Heart left ventricle (tissue), 16 donors: ENCODE results near the gene GJD3. TPM values are rescaled to one million over a fixed set of nuclear protein-coding genes. Genes with fewer than 3 reads are reported as not detected.
A peak's percentile ranks its signal among the peaks of the same experiment; 100 is the strongest.

Experiments used
- ATAC-seq, 4 donors: fragments of 200-7000 bp; cut with Tn5 transposase; one replicate each; pipeline ENCODE4 v1.9.1; 2020 to 2022; ENCODE audit warnings: moderate library complexity in 4 of 4, mild to moderate bottlenecking in 3 of 4, moderate number of reproducible peaks in 1 of 4
- DNase-seq, 5 donors: peaks; one replicate each; pipeline ENCODE4 v3.0.0-alpha.2; 2020
- H3K27ac ChIP-seq, 12 donors: fragments of 200-600 bp; sonication (generic) in 4 of 12; one replicate each; pipeline versions ENCODE4 v1.5.0 to v1.8.0; 2016 to 2022; ENCODE audit warnings: mild to moderate bottlenecking in 2 of 12
- H3K27me3 ChIP-seq, 9 donors: fragments of 200-600 bp; sonication (generic) in 2 of 9; one replicate each; pipeline versions ENCODE4 v1.5.1 to v1.8.0; 2016 to 2022; ENCODE audit warnings: mild to moderate bottlenecking in 3 of 9
- H3K36me3 ChIP-seq, 9 donors: fragments of 200-600 bp; sonication (generic) in 2 of 9; one replicate each; pipeline versions ENCODE4 v1.5.0 to v1.8.0; 2018 to 2022; ENCODE audit warnings: mild to moderate bottlenecking in 2 of 9
- H3K4me1 ChIP-seq, 12 donors: fragments of 200-600 bp; sonication (generic) in 4 of 12; one replicate each; pipeline versions ENCODE4 v1.5.0 to v1.8.0; 2016 to 2022; ENCODE audit warnings: mild to moderate bottlenecking in 3 of 12
- H3K4me3 ChIP-seq, 12 donors: fragments of 200-600 bp; sonication (generic) in 4 of 12; one replicate each; pipeline versions ENCODE4 v1.5.0 to v1.8.0; 2017 to 2022; ENCODE audit warnings: mild to moderate bottlenecking in 9 of 12, moderate library complexity in 4 of 12
- H3K9me3 ChIP-seq, 12 donors: fragments of 200-600 bp; sonication (generic) in 4 of 12; one replicate each; pipeline versions ENCODE4 v1.5.0 to v1.8.0; 2016 to 2022; ENCODE audit warnings: mild to moderate bottlenecking in 1 of 12
- POLR2A ChIP-seq, 2 donors: fragments of 450-650 bp; IDR thresholded peaks; one replicate each; pipeline ENCODE4 v1.6.1; 2017; ENCODE audit warnings: antibody characterized with exemption in 2 of 2, mild to moderate bottlenecking in 2 of 2, moderate library complexity in 2 of 2
- WGBS, 4 donors: extraction: QIAGEN DNeasy Blood & Tissue Kit in 2 of 4; methylation state at CpG; one replicate each; pipeline versions ENCODE4 v1.1.5 to v1.1.7; 2013 to 2018; 5-methylcytosine and 5-hydroxymethylcytosine counted together
- intact Hi-C, 10 donors: fragments of 100-400 bp; cut with DNase I; formaldehyde crosslinking; loops; one replicate each; pipeline versions ENCODE4 v1.11.1 to v1.14.2; 2022
- polyA plus RNA-seq, 2 donors: library from polyadenylated mRNA; stranded (reverse); fragments of 200-250 nt; gene quantifications; one replicate each; pipeline ENCODE4 v1.2.3, GENCODE V29; 2013
- total RNA-seq, 9 donors: library from RNA; depleted of rRNA in 2 of 9; stranded (reverse); fragments of >200 nt in 2 of 9; fragmentation: NEBNext Ultra II Directional in 3 of 9; extraction: Animal tissue kit (Norgen Biotek cat#: 25700) in 3 of 9; gene quantifications; one replicate each; pipeline versions ENCODE4 v1.1.0 to v1.2.4, GENCODE V29; 2016 to 2023
- TF ChIP-seq, protein P1 (sequence below), 12 donors: fragments of 200-600 bp; sonication (generic) in 4 of 12; IDR thresholded peaks; one replicate each; pipeline versions ENCODE4 v1.5.0 to v1.8.0; 2018 to 2022; ENCODE audit warnings: antibody characterized with exemption in 12 of 12, mild to moderate bottlenecking in 5 of 12
- donor health status: ischemic (EF 13 %, LVEDD 7.1; RV severe dilation, severe dysfunction).
- donor health status: healthy with polysubstance abuse.
- donor health status: DM: no; HTN: yes; CAD: no.
- donor health status: DM: no; HTN: no; CAD: no.
- donor health status: ischemic (EF 25% LVEDD 6.9; RV normal size, moderate dysfunction).
- donor health status: ischemic (EF 25% LVEDD 5.7; RV mildly dilated, moderate dysfunction).
- donor health status: healthy.
- donor health status: DM: yes; HTN: yes; CAD: no.
- donor health status: ischemic (EF 35%, LVEDD 5.7; RV mildly dilated, moderate dysfunction).
- donor health status: nonischemic (EF 11% LVEDD 7.7; RV severe dilation, severe dysfunction).
- donor health status: DM: yes; HTN: yes; CAD: no.
- donor health status: PGD.
- donor health status: ischemic (EF 29% LVEDD 5.4; RV normal size, mild dysfunction).
- donor health status: nonischemic (EF 23%, LVEDD 6.1; RV moderate dilation, normal function).

The GJD3 gene
- total and polyA plus RNA-seq, 11 donors, result 0.30 to 8.7 (median 2.1) TPM

DNA sequence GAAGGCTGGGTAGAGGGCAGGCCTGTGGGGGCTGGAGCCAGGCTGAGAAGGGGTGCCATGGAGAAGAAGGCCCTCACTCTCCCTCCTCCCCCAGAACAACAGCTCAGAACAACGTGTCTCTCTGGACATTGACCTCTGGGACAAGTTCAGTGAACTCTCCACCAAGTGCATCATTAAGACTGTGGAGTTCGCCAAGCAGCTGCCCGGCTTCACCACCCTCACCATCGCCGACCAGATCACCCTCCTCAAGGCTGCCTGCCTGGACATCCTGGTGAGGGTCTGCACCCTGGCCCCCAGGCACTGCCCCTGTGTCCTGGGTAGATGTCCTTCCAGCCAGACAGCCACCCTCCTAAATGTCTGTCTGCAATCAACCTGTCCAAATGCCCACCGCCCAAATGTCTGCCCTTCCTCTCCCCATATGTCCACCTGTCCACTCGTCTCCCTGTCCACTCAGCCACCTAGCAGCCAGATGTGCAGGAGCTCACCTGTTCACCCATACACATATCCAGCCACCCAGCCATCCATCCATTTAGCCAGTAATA, 12.2 kb downstream of the GJD3 start:
- Histone ChIP-seq H3K9me3 (no peaks in the 10 kb centered on the region), H3K4me3 (no peak overlapping the region), H3K36me3 (peaks cover 3 to 86% (median 69%) of the 10 kb centered on the region in 9 donors), H3K27ac (no peak overlapping the region), H3K4me1 (peaks cover 19 to 68% (median 55%) of the 10 kb centered on the region in 12 donors), H3K27me3 (no peaks in the 10 kb centered on the region)
- TF ChIP-seq POLR2A (IDR thresholded peaks at IDR 0.05), result no peak
- TF ChIP-seq, protein P1, sequence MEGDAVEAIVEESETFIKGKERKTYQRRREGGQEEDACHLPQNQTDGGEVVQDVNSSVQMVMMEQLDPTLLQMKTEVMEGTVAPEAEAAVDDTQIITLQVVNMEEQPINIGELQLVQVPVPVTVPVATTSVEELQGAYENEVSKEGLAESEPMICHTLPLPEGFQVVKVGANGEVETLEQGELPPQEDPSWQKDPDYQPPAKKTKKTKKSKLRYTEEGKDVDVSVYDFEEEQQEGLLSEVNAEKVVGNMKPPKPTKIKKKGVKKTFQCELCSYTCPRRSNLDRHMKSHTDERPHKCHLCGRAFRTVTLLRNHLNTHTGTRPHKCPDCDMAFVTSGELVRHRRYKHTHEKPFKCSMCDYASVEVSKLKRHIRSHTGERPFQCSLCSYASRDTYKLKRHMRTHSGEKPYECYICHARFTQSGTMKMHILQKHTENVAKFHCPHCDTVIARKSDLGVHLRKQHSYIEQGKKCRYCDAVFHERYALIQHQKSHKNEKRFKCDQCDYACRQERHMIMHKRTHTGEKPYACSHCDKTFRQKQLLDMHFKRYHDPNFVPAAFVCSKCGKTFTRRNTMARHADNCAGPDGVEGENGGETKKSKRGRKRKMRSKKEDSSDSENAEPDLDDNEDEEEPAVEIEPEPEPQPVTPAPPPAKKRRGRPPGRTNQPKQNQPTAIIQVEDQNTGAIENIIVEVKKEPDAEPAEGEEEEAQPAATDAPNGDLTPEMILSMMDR (IDR thresholded peaks at IDR 0.05), result no peak
- intact Hi-C loops, result loop anchor here in 4 of 10 donors (5.0 to 10.0 kb wide), 4 partner anchors 138 to 182 kb away; partner anchors contain the start of gene WIPF2 (in 1 of the 4)
- ATAC-seq (no peak), DNase-seq (no peak)
- 76 to 83% (median 80%) methylated on average over 7 of the region's 7 CpGs for WGBS, 4 donors

DNA sequence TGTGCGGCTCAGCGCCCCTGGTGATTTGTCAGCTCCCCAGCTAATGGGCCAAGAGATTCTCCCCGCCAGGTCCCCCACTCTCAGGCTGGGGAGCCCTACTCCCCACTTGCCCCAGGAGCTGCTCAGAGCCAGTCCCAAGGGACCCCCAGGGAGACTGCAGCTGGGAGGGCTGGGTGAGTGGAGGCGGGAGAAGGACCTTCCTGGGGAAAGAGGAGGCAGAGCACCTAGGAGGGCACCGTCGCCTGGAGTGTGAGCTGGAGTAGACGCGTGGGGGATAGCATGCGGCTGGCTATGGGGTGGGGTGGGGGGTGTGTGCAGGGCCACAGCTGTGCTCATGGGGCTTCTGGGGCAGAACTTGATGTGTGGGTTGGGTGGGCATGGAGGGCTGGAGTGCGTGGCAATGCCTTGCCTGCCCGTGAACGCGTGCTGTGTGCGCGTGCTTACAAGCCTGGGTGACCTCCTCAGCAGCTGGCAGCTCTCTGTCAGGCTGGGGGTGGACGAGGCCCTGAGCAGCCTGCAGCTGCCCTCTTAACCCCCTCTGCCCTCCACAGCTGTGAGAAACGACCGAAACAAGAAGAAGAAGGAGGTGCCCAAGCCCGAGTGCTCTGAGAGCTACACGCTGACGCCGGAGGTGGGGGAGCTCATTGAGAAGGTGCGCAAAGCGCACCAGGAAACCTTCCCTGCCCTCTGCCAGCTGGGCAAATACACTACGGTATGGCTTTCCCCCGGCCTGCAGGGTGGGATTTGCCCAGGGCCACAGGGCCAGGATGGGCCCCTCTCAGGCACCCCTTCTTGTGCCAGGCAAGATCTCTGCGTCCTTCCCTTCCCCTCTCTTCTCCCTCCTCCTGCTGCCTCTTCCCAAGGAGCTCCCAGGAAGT, 12.9 kb downstream of the GJD3 start:
- no peak for TF ChIP-seq POLR2A (IDR thresholded peaks at IDR 0.05)
- TF ChIP-seq, protein P1 (IDR thresholded peaks at IDR 0.05), result no peak
- WGBS, 4 donors, result 82 to 85% (median 83%) methylated on average over 21 to 27 of the region's 27 CpGs
- peak overlapping the region in 2 of 12 donors; percentile 8 to 94 for H3K27ac ChIP-seq
- peak in 1 of 5 donors; percentile 30 for DNase-seq
- H3K4me1 ChIP-seq, result peaks cover 24 to 75% (median 62%) of the 10 kb centered on the region in 12 donors
- ATAC-seq, result no peak
- intact Hi-C loops, result loop anchor here in 4 of 10 donors (5.0 to 10.0 kb wide), 4 partner anchors 137 to 183 kb away; partner anchors contain the start of gene WIPF2 (in 1 of the 4)
- H3K4me3 ChIP-seq, result no peak overlapping the region
- peaks cover 3 to 82% (median 69%) of the 10 kb centered on the region in 9 donors for H3K36me3 ChIP-seq
- no peaks in the 10 kb centered on the region for H3K27me3 ChIP-seq
- no peaks in the 10 kb centered on the region for H3K9me3 ChIP-seq

DNA sequence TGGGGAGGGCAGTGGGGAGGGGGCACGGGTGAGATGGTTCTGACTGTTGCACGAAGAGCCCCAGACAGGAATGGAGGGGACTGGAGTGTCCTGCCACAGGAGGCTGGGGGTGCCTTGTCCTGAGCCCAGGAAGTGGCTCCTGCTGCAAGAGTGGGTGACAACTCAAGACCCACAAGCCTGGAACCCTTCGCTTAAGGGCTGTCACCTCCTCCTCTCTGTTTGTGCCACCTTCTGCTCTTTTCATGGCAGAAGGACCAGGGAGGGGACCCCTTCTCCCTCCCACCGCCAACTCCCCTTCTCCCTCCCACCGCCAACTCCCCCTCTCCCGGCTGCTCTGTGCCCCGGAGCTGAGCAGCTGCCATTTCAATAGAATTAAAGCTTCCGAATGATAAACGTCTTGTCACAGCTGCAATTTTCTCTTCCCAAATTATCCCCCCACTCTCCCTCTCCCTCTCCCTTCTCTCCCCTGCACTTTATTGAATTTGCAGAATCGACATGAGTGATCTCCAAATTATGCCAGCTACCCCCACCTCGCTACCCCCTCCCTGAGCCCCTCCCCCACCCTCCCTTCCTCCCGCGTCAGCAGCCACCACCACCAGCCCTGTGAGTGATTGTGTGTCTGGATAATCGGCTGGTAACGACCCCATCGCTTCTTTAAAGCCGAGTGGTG, 13.7 kb downstream of the GJD3 start:
- ATAC-seq (no peak), DNase-seq (no peak)
- intact Hi-C loops, result loop anchor here in 4 of 10 donors (5.0 to 10.0 kb wide), 4 partner anchors 136 to 184 kb away; partner anchors contain the start of gene WIPF2 (in 1 of the 4)
- Histone ChIP-seq H3K9me3 (no peaks in the 10 kb centered on the region), H3K4me3 (no peak overlapping the region), H3K27me3 (no peaks in the 10 kb centered on the region), H3K27ac (peak overlapping the region in 8 of 12 donors; percentile 17 to 94 (median 28)), H3K36me3 (peaks cover 3 to 76% (median 62%) of the 10 kb centered on the region in 9 donors), H3K4me1 (peaks cover 27 to 79% (median 66%) of the 10 kb centered on the region in 12 donors)
- 68 to 74% (median 69%) methylated on average over 17 of the region's 17 CpGs for WGBS, 4 donors
- TF ChIP-seq, protein P1 (IDR thresholded peaks at IDR 0.05), result no peak
- TF ChIP-seq POLR2A (IDR thresholded peaks at IDR 0.05), result no peak
